Hematopoietic multipotent progenitor cell (in vitro differentiated cells): Measurements from ENCODE around the gene CASP2. TPM values are rescaled to one million over a fixed set of nuclear protein-coding genes. Genes with fewer than 3 reads are reported as not detected.

Experiments used
- DNase-seq, 3 donors: peaks; one replicate each; pipeline ENCODE4 v3.0.0-alpha.2; 2011 to 2015; ENCODE audit warnings: low read depth in 2 of 3, low spot score in 2 of 3
- total RNA-seq: library from RNA; depleted of rRNA; stranded (reverse); fragments of >200 nt; gene quantifications from one replicate; pipeline ENCODE4 v1.2.3, GENCODE V29; 2012

CASP2 gene
- 64.4 TPM for total RNA-seq

GRCh38 chr7:143287935-143288826 is at the start of gene CASP2:
Gene CASP2 (plus strand): TSS chr7:143288351. CDS start chr7:143288456, 105 bp downstream.
- peak; percentile 99 for DNase-seq

- DNase-seq = peak in 1 of 3 donors; percentile 30
These were observed 48.3 kb upstream of the CASP2 start for GRCh38 chr7:143239813-143240212.

- DNase-seq = peak; percentile 40 to 85 (median 73)
These were observed 47.6 kb upstream of the CASP2 start for GRCh38 chr7:143240291-143241168.

GRCh38 chr7:143242306-143242705 is 45.8 kb upstream of the CASP2 start:
- DNase-seq = no peak

- DNase-seq = no peak
These were observed 45.0 kb upstream of the CASP2 start for GRCh38 chr7:143243111-143243510.

- DNase-seq = no peak
These were observed 44.5 kb upstream of the CASP2 start for GRCh38 chr7:143243614-143244013.

GRCh38 chr7:143244321-143244720 is 43.8 kb upstream of the CASP2 start:
- no peak for DNase-seq

- no peak for DNase-seq
These were observed 43.0 kb upstream of the CASP2 start for GRCh38 chr7:143245123-143245522.

GRCh38 chr7:143247372-143247771 is 40.8 kb upstream of the CASP2 start:
- no peak for DNase-seq

- DNase-seq = no peak
These were observed 39.3 kb upstream of the CASP2 start for GRCh38 chr7:143248761-143249354.

- DNase-seq = no peak
These were observed 38.0 kb upstream of the CASP2 start for GRCh38 chr7:143250199-143250598.

- peak in 1 of 3 donors; percentile 46 for DNase-seq
These were observed 37.3 kb upstream of the CASP2 start for GRCh38 chr7:143250822-143251221.

- DNase-seq = no peak
These were observed 36.1 kb upstream of the CASP2 start for GRCh38 chr7:143252006-143252405.

GRCh38 chr7:143255564-143255963 is 32.6 kb upstream of the CASP2 start:
- DNase-seq = no peak

- DNase-seq = no peak
These were observed 31.8 kb upstream of the CASP2 start for GRCh38 chr7:143256325-143256724.

GRCh38 chr7:143256932-143257331 is 31.2 kb upstream of the CASP2 start:
- DNase-seq = no peak

- no peak for DNase-seq
These were observed 30.6 kb upstream of the CASP2 start for GRCh38 chr7:143257501-143257900.

- no peak for DNase-seq
These were observed 29.3 kb upstream of the CASP2 start for GRCh38 chr7:143258831-143259230.

GRCh38 chr7:143259765-143260164 is 28.4 kb upstream of the CASP2 start:
- DNase-seq = no peak

GRCh38 chr7:143261901-143262300 is 26.2 kb upstream of the CASP2 start:
- no peak for DNase-seq
